Measurements from ENCODE around the gene HSPA4L.
A peak's percentile ranks its signal among the peaks of the same experiment; 100 is the strongest.

HSPA4L gene

DNA sequence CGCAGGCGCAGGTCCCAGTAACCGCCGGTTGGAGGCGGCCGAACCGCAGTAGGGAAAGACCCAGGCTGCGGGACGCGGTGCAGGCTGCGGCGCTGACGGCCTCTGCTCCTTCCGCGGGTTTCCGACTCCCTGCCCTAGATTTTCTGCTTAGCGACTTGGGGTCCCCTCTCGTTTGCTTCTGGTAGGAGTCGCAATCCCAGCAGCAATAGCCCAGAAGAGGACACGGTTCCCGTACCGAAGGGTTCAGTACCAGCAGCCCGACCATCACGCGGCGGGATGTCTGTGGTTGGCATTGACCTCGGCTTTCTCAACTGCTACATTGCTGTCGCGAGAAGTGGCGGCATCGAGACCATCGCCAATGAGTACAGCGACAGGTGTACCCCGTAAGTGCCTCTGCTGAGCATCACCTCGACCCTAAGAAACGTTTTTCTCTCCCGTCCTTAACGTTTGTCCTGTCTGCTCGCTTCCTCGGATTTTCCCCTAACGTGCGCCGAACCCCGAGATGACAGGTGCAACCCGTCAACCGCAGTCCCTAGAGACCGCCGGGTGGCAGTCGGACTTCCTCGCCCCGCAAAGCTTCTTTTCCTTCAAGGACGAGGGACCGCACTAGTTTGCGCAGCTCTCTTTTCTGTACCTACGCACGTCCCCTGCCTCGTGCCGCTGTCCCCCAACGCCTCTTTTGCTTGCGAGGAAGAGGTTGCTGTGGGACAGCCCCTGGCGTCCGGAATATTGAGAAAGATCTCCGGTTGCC lies at the start of gene HSPA4L:
TSS of gene HSPA4L (plus strand) at position 48 of the 751 bp plus-strand sequence. CDS start at position 277, 229 bp downstream.
- TF ChIP-seq, protein P1, sequence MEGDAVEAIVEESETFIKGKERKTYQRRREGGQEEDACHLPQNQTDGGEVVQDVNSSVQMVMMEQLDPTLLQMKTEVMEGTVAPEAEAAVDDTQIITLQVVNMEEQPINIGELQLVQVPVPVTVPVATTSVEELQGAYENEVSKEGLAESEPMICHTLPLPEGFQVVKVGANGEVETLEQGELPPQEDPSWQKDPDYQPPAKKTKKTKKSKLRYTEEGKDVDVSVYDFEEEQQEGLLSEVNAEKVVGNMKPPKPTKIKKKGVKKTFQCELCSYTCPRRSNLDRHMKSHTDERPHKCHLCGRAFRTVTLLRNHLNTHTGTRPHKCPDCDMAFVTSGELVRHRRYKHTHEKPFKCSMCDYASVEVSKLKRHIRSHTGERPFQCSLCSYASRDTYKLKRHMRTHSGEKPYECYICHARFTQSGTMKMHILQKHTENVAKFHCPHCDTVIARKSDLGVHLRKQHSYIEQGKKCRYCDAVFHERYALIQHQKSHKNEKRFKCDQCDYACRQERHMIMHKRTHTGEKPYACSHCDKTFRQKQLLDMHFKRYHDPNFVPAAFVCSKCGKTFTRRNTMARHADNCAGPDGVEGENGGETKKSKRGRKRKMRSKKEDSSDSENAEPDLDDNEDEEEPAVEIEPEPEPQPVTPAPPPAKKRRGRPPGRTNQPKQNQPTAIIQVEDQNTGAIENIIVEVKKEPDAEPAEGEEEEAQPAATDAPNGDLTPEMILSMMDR (IDR thresholded peaks at IDR 0.05; ENCODE audit: low read depth, low read length, missing control alignments): no peak
- peak; percentile 3 for DNase-seq (ENCODE audit: extremely low read depth, low read depth)
- peak within 1 kb of the TSS; percentile 71 for H3K4me3 ChIP-seq (replicated peaks; ENCODE audit: low read depth, low read length)

DNA sequence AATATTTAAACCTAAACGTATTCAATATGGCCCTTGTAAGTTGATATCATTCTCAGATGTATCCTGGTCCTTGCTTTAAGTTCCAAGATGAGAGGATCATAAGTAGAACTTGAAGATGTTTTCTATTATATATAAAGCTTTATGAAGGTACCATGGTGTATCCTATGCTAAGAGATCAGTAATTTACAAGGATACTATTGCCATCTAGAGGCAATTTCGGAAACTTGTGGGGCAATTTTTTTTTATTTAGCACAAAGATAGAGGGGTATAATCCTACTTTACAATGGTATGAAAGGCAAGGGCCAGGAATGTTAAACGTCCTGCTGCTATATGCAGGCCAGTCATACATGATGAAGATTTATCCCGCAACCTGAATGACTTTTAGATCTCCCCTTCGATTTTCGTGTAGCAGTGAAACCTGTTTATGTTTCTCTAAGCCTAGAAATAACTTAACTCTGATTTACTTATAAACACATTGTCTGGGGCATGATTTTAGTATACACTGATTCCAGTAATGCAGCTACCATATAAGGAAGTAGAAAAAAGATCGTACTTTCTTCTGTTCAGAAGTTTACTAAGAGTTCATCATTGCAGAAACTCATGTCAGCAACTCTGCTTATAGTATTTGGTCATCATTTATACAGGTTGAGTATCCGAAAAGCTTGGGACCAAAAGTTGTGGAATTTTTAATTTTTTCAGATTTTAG lies 49.3 kb upstream of the HSPA4L start:
- H3K4me3 ChIP-seq (replicated peaks; ENCODE audit: low read depth, low read length): no peak overlapping the region
- DNase-seq (ENCODE audit: extremely low read depth, low read depth): peak; percentile 32
- TF ChIP-seq, protein P1 (IDR thresholded peaks at IDR 0.05; ENCODE audit: low read depth, low read length, missing control alignments): peak; percentile 30

DNA sequence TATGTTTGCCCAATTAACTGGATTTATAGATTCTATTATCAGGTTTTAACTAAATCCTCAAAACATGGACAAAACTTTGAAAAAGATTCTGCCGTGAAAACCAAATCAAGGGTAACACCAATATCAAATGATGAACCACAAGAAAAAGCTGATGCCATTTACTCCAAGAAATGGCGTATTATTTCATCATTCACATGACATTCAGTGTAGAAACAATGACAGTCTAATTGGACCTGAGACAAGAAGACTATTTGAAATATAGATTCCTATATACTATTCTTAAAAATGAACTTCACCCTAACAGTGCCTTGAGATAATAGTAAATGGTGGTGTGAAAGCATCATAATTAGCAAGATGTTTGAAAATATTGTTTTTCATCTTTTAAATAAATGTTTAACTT lies 47.1 kb upstream of the HSPA4L start:
- no peak for DNase-seq (ENCODE audit: extremely low read depth, low read depth)
- TF ChIP-seq, protein P1 (IDR thresholded peaks at IDR 0.05; ENCODE audit: low read depth, low read length, missing control alignments): no peak
- no peak overlapping the region for H3K4me3 ChIP-seq (replicated peaks; ENCODE audit: low read depth, low read length)

DNA sequence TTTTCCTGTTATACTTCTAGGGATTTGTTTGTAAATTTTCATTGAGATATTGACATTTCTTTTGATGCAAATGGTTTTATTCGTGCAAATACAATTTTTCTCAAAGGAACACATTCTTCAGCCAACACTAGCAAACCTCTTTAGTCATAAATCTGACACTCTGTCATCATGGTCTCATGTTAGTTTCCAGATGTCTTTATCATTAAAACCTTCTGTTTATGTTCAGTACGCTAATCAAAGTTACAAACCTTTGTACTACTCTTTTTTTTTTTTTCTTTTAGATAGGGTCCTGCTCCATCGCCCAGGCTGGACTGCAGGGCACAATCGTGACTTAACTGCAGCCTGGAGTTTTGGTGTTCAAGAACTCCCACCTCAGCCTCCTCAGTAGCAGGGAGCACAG lies 44.8 kb upstream of the HSPA4L start:
- no peak for DNase-seq (ENCODE audit: extremely low read depth, low read depth)
- H3K4me3 ChIP-seq (replicated peaks; ENCODE audit: low read depth, low read length): no peak overlapping the region
- TF ChIP-seq, protein P1 (IDR thresholded peaks at IDR 0.05; ENCODE audit: low read depth, low read length, missing control alignments): no peak

DNA sequence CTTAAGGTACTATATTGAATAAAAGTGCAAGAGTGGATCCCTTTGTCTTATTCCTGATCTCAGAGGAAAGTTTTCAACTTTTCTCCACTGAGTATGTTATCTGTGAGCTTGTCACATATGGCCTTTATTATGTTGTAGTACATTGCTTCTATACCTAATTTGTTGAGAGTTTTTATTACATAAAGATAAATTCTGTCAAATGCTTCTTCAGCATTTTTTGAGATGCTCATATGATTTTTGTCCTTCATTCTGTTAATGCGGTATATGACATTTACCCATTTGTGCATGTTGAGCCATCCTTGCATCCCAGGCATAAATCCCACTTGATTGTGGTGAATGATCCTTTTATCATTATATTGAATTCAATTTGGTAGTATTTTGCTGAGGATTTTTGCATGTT lies 40.9 kb upstream of the HSPA4L start:
- TF ChIP-seq, protein P1 (IDR thresholded peaks at IDR 0.05; ENCODE audit: low read depth, low read length, missing control alignments): no peak
- DNase-seq (ENCODE audit: extremely low read depth, low read depth): no peak
- no peak overlapping the region for H3K4me3 ChIP-seq (replicated peaks; ENCODE audit: low read depth, low read length)

DNA sequence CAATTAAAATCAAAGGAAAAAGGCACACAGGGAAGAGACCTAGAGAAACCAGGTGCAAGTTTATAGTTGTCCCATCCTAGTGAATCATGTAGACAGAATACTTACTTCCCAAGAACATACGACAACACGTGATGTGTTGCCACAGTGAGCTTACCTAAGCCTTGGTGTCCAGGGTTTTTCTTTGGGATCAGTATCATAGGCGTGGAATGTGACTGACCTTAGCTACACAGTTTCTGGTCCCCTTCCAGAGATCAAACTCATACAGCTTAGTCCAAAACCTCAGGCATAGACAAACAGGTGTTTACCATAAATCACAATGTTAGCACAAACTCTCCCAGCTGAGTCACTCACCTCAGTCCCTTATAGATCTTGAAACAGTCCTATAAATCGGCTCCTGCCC lies 34.2 kb upstream of the HSPA4L start:
- DNase-seq (ENCODE audit: extremely low read depth, low read depth): peak; percentile 1
- TF ChIP-seq, protein P1 (IDR thresholded peaks at IDR 0.05; ENCODE audit: low read depth, low read length, missing control alignments): no peak
- H3K4me3 ChIP-seq (replicated peaks; ENCODE audit: low read depth, low read length): no peak overlapping the region
